Eye (tissue), 1 donor: Measurements from ENCODE around the gene SPECC1L.

Experiments used
- DNase-seq: peaks from one replicate; pipeline ENCODE4 v3.0.0-alpha.2; 2015

Gene SPECC1L

GRCh38 chr22:24401931-24402367 lies 131.3 kb downstream of the SPECC1L start:
- DNase-seq = no peak

- no peak for DNase-seq
These were observed 132.0 kb downstream of the SPECC1L start for GRCh38 chr22:24402460-24403192.

- DNase-seq = no peak
These were observed 132.7 kb downstream of the SPECC1L start for GRCh38 chr22:24403346-24403745.

- DNase-seq = no peak
These were observed 134.1 kb downstream of the SPECC1L start for GRCh38 chr22:24404561-24405275.

GRCh38 chr22:24405631-24406321 lies 135.1 kb downstream of the SPECC1L start:
- DNase-seq = no peak

- DNase-seq = no peak
These were observed 136.0 kb downstream of the SPECC1L start for GRCh38 chr22:24406322-24407277.

- no peak for DNase-seq
These were observed 136.6 kb downstream of the SPECC1L start for GRCh38 chr22:24407278-24407665.

GRCh38 chr22:24407884-24408283 lies 137.3 kb downstream of the SPECC1L start:
- no peak for DNase-seq

- DNase-seq = no peak
These were observed 138.0 kb downstream of the SPECC1L start for GRCh38 chr22:24408630-24409029.

- DNase-seq = no peak
These were observed 139.1 kb downstream of the SPECC1L start for GRCh38 chr22:24409707-24410106.

GRCh38 chr22:24410110-24410856 lies 139.7 kb downstream of the SPECC1L start:
- no peak for DNase-seq

GRCh38 chr22:24411256-24412004 lies 140.8 kb downstream of the SPECC1L start:
- no peak for DNase-seq

GRCh38 chr22:24412274-24412673 lies 141.6 kb downstream of the SPECC1L start:
- DNase-seq = no peak

GRCh38 chr22:24413271-24413670 lies 142.6 kb downstream of the SPECC1L start:
- DNase-seq = no peak

- no peak for DNase-seq
These were observed 143.2 kb downstream of the SPECC1L start for GRCh38 chr22:24413736-24414385.

GRCh38 chr22:24414523-24414922 lies 143.9 kb downstream of the SPECC1L start:
- no peak for DNase-seq

GRCh38 chr22:24414984-24415945 lies 144.6 kb downstream of the SPECC1L start:
- DNase-seq = no peak

- no peak for DNase-seq
These were observed 145.5 kb downstream of the SPECC1L start for GRCh38 chr22:24416095-24416494.

GRCh38 chr22:24416611-24417010 lies 146.0 kb downstream of the SPECC1L start:
- no peak for DNase-seq
